ENCODE results near the gene MTMR8. TPM values are rescaled to one million over a fixed set of nuclear protein-coding genes. Genes with fewer than 3 reads are reported as not detected.

Gene MTMR8
- total RNA-seq, 4 donors from 2014 or later = 7.0 to 13.0 (median 8.9) TPM

DNA sequence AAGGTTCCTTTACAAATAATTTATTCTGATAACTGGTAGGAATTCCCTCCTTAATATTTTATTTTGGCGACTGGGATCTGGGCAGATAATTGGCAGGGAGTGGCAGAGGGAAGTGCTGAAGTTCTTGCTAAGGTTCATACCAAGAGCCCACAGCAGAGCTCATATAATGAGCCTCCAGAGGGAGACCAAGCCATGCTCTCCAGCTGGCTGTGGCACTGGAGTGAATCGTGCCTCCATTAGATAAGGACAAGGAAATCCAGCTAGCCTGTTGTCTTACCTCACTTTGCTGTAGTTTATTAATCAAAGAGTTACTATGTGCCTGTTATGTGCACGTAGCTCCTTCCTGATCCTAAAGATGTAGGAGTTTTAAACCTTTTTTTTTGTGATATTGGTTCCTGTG, 166.1 kb downstream of the MTMR8 start:
- TF ChIP-seq CTCF (IDR thresholded peaks at IDR 0.05) = peak in 2 of 6 experiments; percentile 11 to 23
- TF ChIP-seq POLR2A (IDR thresholded peaks at IDR 0.05) = no peak
- Histone ChIP-seq H3K4me3 (no peak overlapping the region), H3K27me3 (no peaks in the 10 kb centered on the region), H3K9me3 (no peaks in the 10 kb centered on the region), H3K4me1 (no peaks in the 10 kb centered on the region), H3K27ac (no peak overlapping the region), H3K36me3 (no peaks in the 10 kb centered on the region)
- DNase-seq = no peak

Other genes starting within 250 kb of the MTMR8 start
- gene AMER1, start 189.7 kb downstream of the MTMR8 start, total RNA-seq = 1 to 10 TPM; 2.8 to 7.3 (median 6.2) TPM
- not detected for gene ASB12, start 164.8 kb downstream of the MTMR8 start, total RNA-seq